ENCODE measurements around the gene NEDD4.

DNA sequence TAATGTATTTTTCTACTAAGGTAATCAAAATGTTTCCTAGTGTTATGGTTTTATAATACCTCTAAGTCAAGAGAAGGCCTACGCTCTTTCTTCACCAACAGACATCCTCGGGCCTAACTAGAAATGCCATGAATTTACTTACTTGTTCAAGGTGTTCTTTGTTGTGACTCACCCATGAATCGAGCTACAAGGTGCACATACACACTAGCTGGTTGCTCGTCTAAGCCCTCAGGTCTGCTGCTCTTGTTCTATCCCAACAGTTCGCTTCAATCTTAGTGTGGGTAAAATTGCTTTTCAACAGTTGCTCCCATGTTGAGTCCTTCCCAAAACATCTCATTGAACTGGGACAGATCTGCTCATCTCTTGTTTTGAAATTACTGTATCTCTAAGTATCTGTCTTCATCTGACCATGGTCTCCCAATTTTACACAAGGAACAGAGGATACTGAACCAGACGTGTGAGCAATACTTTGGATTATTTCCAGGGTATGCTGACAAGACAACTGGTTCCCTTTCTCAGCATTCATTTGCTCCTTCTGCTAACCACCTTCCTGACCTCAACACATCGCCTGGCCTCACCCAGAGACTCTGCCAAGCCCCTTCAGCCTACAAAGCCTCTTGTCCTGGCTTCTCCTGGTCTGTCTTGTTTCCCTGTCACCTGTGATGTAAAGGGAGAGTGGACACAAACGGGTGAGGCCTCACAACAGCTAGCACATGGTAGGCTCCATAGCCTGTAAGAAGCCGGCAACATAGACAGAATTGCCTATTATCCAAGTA lies 84.2 kb downstream of the NEDD4 start:
- TF ChIP-seq POLR2A (IDR thresholded peaks at IDR 0.05; ENCODE audit: extremely low read depth, insufficient read length) (no peak), CTCF (IDR thresholded peaks at IDR 0.05; ENCODE audit: low read depth, low read length) (no peak), MYC (IDR thresholded peaks at IDR 0.05; ENCODE audit: low read depth, low read length) (no peak)

All from NB4 (cell line).